OCI-LY7 (cell line): ENCODE data around the gene DENND1A.

Experiments
- CTCF ChIP-seq: fragments of 200-600 bp; sonication (generic); conservative IDR thresholded peaks from 2 replicates; pipeline ENCODE4 v1.5.1; 2014; ENCODE audit warnings: mild to moderate bottlenecking, antibody characterized with exemption, low read length, moderate library complexity, mixed read lengths
- EZH2phosphoT487 ChIP-seq: fragments of 200-600 bp; sonication (generic); IDR thresholded peaks from 2 replicates; pipeline ENCODE4 v1.6.1; 2018; ENCODE audit warnings: low read depth, borderline replicate concordance, mild to moderate bottlenecking, mixed run types, antibody characterized with exemption, low read length, moderate library complexity, mixed read lengths

- TF ChIP-seq CTCF = no peak
- no peak for TF ChIP-seq EZH2phosphoT487
These were observed 510.8 kb downstream of the DENND1A start for GRCh38 chr9:123419091-123419490.
